ENCODE measurements around the gene DPEP2NB. TPM values are rescaled to one million over a fixed set of nuclear protein-coding genes. Genes with fewer than 3 reads are reported as not detected.

Gene DPEP2NB
- total RNA-seq, 1 experiment from 2014 or later, result not detected

GRCh38 chr16:68055395-68055794 is 39.7 kb upstream of the DPEP2NB start:
- H2BK120ac ChIP-seq (ENCODE audit: low read depth, low read length, poor library complexity, severe bottlenecking), result no peak overlapping the region
- no peak overlapping the region for H4K91ac ChIP-seq (ENCODE audit: insufficient read length, low read depth, low read length)
- H3K4me2 ChIP-seq (ENCODE audit: insufficient read depth, insufficient read length, low read length), result no peak overlapping the region
- no peak overlapping the region for H3K56ac ChIP-seq (ENCODE audit: insufficient read length, low read depth, low read length)
- no peak for TF ChIP-seq CTCF (conservative IDR thresholded peaks at IDR 0.05)
- no peak overlapping the region for H2BK20ac ChIP-seq (ENCODE audit: low read depth, low read length, poor library complexity, severe bottlenecking)
- H3K4me1 ChIP-seq (ENCODE audit: insufficient read depth, low read length), result no peaks in the 10 kb centered on the region
- WGBS (ENCODE audit: extremely low coverage, insufficient read length, low lambda C conversion rate), result no CpG with 5 or more reads among the region's 3 CpGs
- no peaks in the 10 kb centered on the region for H3K4me1 Mint-ChIP-seq
- H3K9ac ChIP-seq (ENCODE audit: extremely low read depth, insufficient read length, low read length), result no peak overlapping the region
- no peak overlapping the region for H2BK5ac ChIP-seq (ENCODE audit: insufficient read length, low read length)
- no peak overlapping the region for H4K8ac ChIP-seq (replicated peaks; ENCODE audit: insufficient read length, low read depth, low read length)
- no peaks in the 10 kb centered on the region for H3K9me3 Mint-ChIP-seq
- no peak overlapping the region for H2AFZ ChIP-seq (ENCODE audit: low read length)
- H3K4me3 Mint-ChIP-seq, result no peak overlapping the region
- H2AK5ac ChIP-seq (ENCODE audit: insufficient read length, low read length), result no peak overlapping the region
- no peaks in the 10 kb centered on the region for H3K79me2 ChIP-seq (ENCODE audit: insufficient read depth, low read length)
- no peak overlapping the region for H3K23ac ChIP-seq (ENCODE audit: insufficient read length, low read depth, low read length)
- no peak overlapping the region for H3K4ac ChIP-seq (ENCODE audit: low read depth, low read length)
- H3K27me3 Mint-ChIP-seq (ENCODE audit: low read depth), result no peaks in the 10 kb centered on the region
- no peak overlapping the region for H2BK15ac ChIP-seq (ENCODE audit: low read depth, low read length)
- no peak overlapping the region for H3T11ph ChIP-seq (ENCODE audit: low read length)
- DNase-seq, result no peak
- no peak overlapping the region for H4K5ac ChIP-seq (ENCODE audit: insufficient read length, low read depth, low read length)
- no peak overlapping the region for H3K18ac ChIP-seq (ENCODE audit: insufficient read length, low read depth, low read length)
- H4K20me1 ChIP-seq (ENCODE audit: control insufficient read depth, insufficient read depth, insufficient read length), result no peaks in the 10 kb centered on the region
- no peaks in the 10 kb centered on the region for H3K9me3 ChIP-seq (ENCODE audit: control insufficient read depth, low read depth, low read length)
- H3K23me2 ChIP-seq (ENCODE audit: insufficient read length, low read depth, low read length, poor library complexity, severe bottlenecking), result no peaks in the 10 kb centered on the region
- no peak overlapping the region for H3K27ac Mint-ChIP-seq
- H3K27me3 ChIP-seq (ENCODE audit: insufficient read depth, low read length), result no peaks in the 10 kb centered on the region
- no peak overlapping the region for H2BK12ac ChIP-seq (ENCODE audit: insufficient read length, low read depth, low read length)
- H3K27ac ChIP-seq (ENCODE audit: insufficient read length, low read depth, low read length), result no peak overlapping the region
- no peaks in the 10 kb centered on the region for H3K79me1 ChIP-seq (ENCODE audit: insufficient read depth, low read depth, low read length, poor library complexity, severe bottlenecking)
- peaks cover 6 to 48% (median 31%) of the 10 kb centered on the region in 3 experiments for H3K36me3 Mint-ChIP-seq (ENCODE audit: insufficient read depth in 1 of 3, low read depth in 3 of 3)
- no peak overlapping the region for H3K14ac ChIP-seq (ENCODE audit: insufficient read depth, low read length)
